GM21423 (cell line): ENCODE measurements around the gene FAF2.

Experiments
- ATAC-seq: cut with Tn5 transposase; IDR thresholded peaks from one replicate; pipeline ENCODE4 v1.9.1; 2021; ENCODE audit warnings: mild to moderate bottlenecking, moderate library complexity; ENCODE audit not compliant: unreplicated experiment

FAF2 gene

GRCh38 chr5:176529741-176530141 lies 81.6 kb downstream of the FAF2 start:
- ATAC-seq, result no peak

DNA sequence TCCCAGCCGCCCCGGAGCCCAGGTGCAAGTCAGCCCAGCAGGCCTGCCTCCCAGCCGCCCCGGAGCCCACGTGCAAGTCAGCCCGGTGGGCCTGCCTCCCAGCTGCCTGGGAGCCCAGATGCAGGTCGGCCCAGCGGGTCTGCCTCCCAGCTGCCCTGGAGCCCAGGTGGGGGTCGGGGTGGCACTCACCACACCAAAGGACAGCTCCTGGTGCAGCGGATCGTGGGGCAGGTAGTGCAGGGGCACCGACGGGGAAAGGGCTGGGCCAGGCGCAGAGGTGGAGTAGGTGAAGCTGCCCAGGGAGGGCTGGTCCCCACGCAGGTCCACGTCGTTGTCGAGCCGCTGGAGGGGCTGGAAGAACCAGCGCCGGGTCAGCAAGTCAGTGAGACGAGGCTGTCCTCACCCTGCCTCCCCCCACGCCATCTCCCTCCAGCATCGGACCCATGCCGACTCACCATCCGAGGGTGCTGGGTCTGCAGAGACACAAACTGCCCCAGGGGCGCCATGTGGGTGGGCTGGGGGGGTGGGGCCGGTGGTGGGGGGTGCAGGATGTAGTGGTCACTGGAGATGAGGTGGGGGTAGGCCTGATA lies 82.3 kb downstream of the FAF2 start:
- ATAC-seq, result no peak

GRCh38 chr5:176530983-176531901 lies 83.1 kb downstream of the FAF2 start:
- no peak for ATAC-seq

- ATAC-seq, result no peak
These were observed 83.8 kb downstream of the FAF2 start for GRCh38 chr5:176531902-176532493.

- no peak for ATAC-seq
These were observed 84.6 kb downstream of the FAF2 start for GRCh38 chr5:176532795-176533194.

DNA sequence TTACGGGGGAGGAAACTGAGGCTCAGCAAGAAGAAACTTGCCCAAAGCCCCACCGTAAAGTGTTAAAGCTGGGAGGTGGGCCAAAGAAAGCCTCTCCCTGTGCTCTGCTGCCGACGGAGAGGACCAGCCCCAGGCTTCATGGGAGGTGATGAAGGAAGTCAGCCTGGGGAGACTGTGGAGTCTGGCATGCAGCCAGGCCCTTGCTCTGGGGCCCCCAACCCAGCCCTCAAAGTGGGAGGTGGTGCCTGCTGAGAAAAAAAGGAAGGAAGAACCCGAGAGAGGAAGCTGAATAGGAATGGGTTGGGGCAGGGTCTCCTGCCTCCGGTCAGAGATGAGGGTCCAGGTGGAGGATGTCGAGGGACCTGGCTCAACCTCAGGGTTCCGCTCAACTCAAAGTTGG lies 85.2 kb downstream of the FAF2 start:
- ATAC-seq, result no peak

GRCh38 chr5:176533894-176534611 lies 85.9 kb downstream of the FAF2 start:
- no peak for ATAC-seq

GRCh38 chr5:176534640-176535039 lies 86.5 kb downstream of the FAF2 start:
- no peak for ATAC-seq

- no peak for ATAC-seq
These were observed 87.0 kb downstream of the FAF2 start for GRCh38 chr5:176535101-176535663.

GRCh38 chr5:176535664-176536131 lies 87.5 kb downstream of the FAF2 start:
- no peak for ATAC-seq

DNA sequence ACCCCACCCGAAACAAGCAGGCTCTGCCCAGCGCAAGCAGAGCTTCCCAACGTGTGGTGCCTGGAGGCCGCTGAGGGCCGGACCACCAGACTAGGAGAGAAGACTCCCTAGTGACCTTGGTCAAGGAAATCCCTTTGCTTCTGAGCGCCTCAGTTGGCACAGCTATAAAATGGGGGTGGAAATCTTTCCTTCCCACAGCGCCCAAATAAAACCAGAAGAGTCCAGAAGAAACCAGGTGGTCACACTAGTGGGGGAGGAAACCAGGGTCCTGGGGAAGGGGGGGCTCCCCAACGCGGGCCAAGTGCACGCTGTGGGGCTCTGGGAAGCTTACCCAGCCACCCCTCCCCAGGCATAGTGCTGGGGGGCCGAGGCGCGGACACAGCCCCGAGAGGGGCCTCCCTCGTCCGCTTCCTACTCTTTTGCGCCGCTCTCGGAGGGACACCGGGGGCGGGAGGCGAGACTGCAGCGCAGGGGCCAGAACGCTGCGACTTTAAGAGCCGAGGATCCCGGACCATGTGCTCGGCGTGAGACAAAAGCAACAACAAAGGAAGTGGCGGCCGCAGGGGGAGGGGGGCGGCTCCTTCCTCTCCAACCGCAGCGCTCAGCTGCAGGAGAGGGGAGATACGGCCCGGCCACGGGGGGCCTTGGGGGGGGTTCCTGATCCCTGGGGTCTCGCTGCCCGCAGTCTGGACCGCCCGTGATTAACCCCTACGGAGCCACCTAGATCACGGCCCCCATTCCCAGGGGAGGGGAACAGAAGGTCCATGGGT lies 88.1 kb downstream of the FAF2 start:
- peak; percentile 23 for ATAC-seq

DNA sequence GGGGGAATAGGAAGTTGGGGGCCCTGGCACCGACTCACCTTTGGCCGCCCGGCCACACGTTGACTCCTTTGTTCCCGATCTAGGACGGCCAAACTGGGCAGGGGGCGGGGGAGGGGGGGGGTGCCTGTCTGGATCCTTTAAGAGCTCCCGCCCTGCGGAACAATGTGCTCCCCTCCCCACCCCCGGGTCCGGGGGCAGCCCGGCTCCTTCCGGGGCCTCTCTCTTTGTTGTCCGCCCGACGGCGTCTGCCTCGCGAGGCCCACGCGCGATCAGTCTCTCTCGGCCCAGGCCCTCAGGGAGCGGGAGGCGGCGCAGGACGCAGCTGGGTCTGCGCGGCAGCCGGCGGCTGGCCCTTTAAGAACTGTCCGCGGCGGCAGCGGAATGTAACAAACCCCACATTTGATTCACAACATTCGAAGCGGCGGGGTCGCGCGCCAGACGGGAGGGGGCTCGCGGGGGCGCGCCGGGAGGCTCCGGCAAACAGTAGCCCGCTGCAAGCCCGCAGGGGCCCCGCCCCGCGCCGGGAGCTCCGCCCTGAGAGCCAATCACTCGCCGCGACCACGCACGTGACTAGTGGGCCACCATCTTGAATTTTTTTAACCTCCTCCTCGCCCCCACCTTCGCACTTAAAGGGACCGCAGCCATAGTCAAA lies 88.8 kb downstream of the FAF2 start, which contains the start of gene RNF44:
RNF44 (minus strand) TSS at position 501 of the 652 bp plus-strand sequence. CDS start 4,930 bp downstream, outside the sequence.
- ATAC-seq, result peak; percentile 46

- peak; percentile 64 for ATAC-seq
These were observed 89.5 kb downstream of the FAF2 start for GRCh38 chr5:176537554-176538229.

GRCh38 chr5:176538230-176538988 lies 90.2 kb downstream of the FAF2 start:
- no peak for ATAC-seq

- ATAC-seq, result no peak
These were observed 90.8 kb downstream of the FAF2 start for GRCh38 chr5:176538989-176539384.

GRCh38 chr5:176540476-176540899 lies 92.3 kb downstream of the FAF2 start:
- no peak for ATAC-seq

- no peak for ATAC-seq
These were observed 92.8 kb downstream of the FAF2 start for GRCh38 chr5:176540956-176541337.
